ENCODE results near the gene MGMT. TPM values are rescaled to one million over a fixed set of nuclear protein-coding genes. Genes with fewer than 3 reads are reported as not detected.

Gene MGMT
- total RNA-seq, 1 donor from 2014 or later: 20.8 TPM

DNA sequence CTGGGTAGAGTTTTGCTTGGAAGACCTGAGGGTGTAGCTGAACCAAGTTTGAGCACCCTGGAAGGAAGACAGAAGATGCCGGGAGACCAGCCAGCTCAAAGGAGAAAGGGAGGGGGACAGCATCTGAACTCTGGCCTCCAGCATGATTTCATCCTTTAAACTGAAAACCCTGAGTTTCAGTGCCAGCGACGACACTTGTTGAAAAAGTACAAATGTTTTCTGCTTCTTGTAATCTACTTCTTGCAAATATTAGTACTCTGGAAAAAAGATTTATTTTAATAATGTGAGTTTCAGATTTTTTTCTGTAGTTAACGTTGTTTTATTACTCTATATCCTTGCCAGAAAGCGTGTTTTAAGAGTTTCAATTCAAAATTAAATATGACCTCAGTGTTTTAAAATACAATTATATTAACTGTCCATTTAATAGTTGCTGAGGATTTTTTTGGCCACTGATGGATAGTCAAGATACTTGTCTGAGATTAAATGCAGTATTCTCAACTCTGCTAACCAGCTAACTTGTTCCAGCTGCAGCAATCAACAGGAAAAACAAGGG, 227.7 kb downstream of the MGMT start:
- Mint-ChIP-seq H3K36me3 (ENCODE audit: unreplicated experiment) (no peaks in the 10 kb centered on the region), H3K9me3 (ENCODE audit: unreplicated experiment) (no peaks in the 10 kb centered on the region), H3K27ac (ENCODE audit: unreplicated experiment) (no peak overlapping the region), H3K27me3 (ENCODE audit: unreplicated experiment) (no peaks in the 10 kb centered on the region), H3K4me1 (ENCODE audit: unreplicated experiment) (no peaks in the 10 kb centered on the region), H3K4me3 (ENCODE audit: unreplicated experiment) (no peak overlapping the region)
- DNase-seq (ENCODE audit: extremely low spot score, unreplicated experiment): no peak
- TF ChIP-seq CTCF (IDR thresholded peaks at IDR 0.05): no peak

- Mint-ChIP-seq H3K27ac (ENCODE audit: unreplicated experiment) (no peak overlapping the region), H3K4me3 (ENCODE audit: unreplicated experiment) (no peak overlapping the region), H3K4me1 (ENCODE audit: unreplicated experiment) (no peaks in the 10 kb centered on the region), H3K9me3 (ENCODE audit: unreplicated experiment) (no peaks in the 10 kb centered on the region), H3K36me3 (ENCODE audit: unreplicated experiment) (no peaks in the 10 kb centered on the region), H3K27me3 (ENCODE audit: unreplicated experiment) (no peaks in the 10 kb centered on the region)
- DNase-seq (ENCODE audit: extremely low spot score, unreplicated experiment): peak; percentile 80
- TF ChIP-seq CTCF (IDR thresholded peaks at IDR 0.05): no peak
Observed at GRCh38 chr10:129695671-129696070, 228.6 kb downstream of the MGMT start.

GRCh38 chr10:129696636-129697035, 229.6 kb downstream of the MGMT start:
- TF ChIP-seq CTCF (IDR thresholded peaks at IDR 0.05): no peak
- Mint-ChIP-seq H3K36me3 (ENCODE audit: unreplicated experiment) (no peaks in the 10 kb centered on the region), H3K4me1 (ENCODE audit: unreplicated experiment) (no peaks in the 10 kb centered on the region), H3K27me3 (ENCODE audit: unreplicated experiment) (no peaks in the 10 kb centered on the region), H3K4me3 (ENCODE audit: unreplicated experiment) (no peak overlapping the region), H3K9me3 (ENCODE audit: unreplicated experiment) (no peaks in the 10 kb centered on the region), H3K27ac (ENCODE audit: unreplicated experiment) (no peak overlapping the region)
- peak; percentile 75 for DNase-seq (ENCODE audit: extremely low spot score, unreplicated experiment)

GRCh38 chr10:129697463-129698247, 230.6 kb downstream of the MGMT start:
- no peak overlapping the region for H3K4me3 Mint-ChIP-seq (ENCODE audit: unreplicated experiment)
- H3K27ac Mint-ChIP-seq (ENCODE audit: unreplicated experiment): no peak overlapping the region
- no peaks in the 10 kb centered on the region for H3K27me3 Mint-ChIP-seq (ENCODE audit: unreplicated experiment)
- no peaks in the 10 kb centered on the region for H3K9me3 Mint-ChIP-seq (ENCODE audit: unreplicated experiment)
- no peaks in the 10 kb centered on the region for H3K36me3 Mint-ChIP-seq (ENCODE audit: unreplicated experiment)
- no peaks in the 10 kb centered on the region for H3K4me1 Mint-ChIP-seq (ENCODE audit: unreplicated experiment)
- peak; percentile 65 for DNase-seq (ENCODE audit: extremely low spot score, unreplicated experiment)
- TF ChIP-seq CTCF (IDR thresholded peaks at IDR 0.05): no peak

GRCh38 chr10:129699722-129700340, 232.8 kb downstream of the MGMT start:
- no peak for TF ChIP-seq CTCF (IDR thresholded peaks at IDR 0.05)
- no peaks in the 10 kb centered on the region for H3K9me3 Mint-ChIP-seq (ENCODE audit: unreplicated experiment)
- H3K27me3 Mint-ChIP-seq (ENCODE audit: unreplicated experiment): no peaks in the 10 kb centered on the region
- no peaks in the 10 kb centered on the region for H3K36me3 Mint-ChIP-seq (ENCODE audit: unreplicated experiment)
- no peak for DNase-seq (ENCODE audit: extremely low spot score, unreplicated experiment)
- no peak overlapping the region for H3K27ac Mint-ChIP-seq (ENCODE audit: unreplicated experiment)
- H3K4me1 Mint-ChIP-seq (ENCODE audit: unreplicated experiment): no peaks in the 10 kb centered on the region
- H3K4me3 Mint-ChIP-seq (ENCODE audit: unreplicated experiment): no peak overlapping the region
